PC-9 (cell line): ENCODE measurements around the gene AHCYL2.

Experiments
- EZH2 ChIP-seq: fragments of 200-600 bp; sonication (generic); IDR thresholded peaks from 2 replicates; pipeline ENCODE4 v1.8.0; 2017; ENCODE audit warnings: antibody characterized with exemption, low read depth
- TF ChIP-seq, protein P1 (sequence below): fragments of 200-600 bp; sonication (generic); conservative IDR thresholded peaks from 2 replicates; pipeline ENCODE4 v1.6.1; 2017; ENCODE audit warnings: mixed run types, antibody characterized with exemption, mild to moderate bottlenecking, moderate library complexity

DNA sequence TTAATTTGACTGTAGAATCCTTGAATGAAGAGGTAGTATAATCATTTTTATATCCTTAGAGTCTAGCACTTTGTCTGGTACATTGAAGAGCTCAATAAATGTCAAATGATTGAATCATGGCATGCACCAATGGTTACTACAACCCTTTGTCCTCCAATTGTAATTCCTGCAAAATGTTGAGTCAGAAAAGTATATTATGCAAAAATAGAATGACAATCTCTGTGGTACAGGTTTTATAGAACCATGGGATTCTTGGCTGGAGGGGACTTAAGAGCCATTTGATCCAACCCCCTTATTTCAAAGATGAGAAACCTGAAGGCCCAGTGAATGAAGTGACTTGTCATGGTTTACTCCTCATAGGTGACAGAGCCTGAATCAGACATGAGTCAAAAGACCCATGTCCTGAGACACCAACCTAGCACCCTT lies 246.6 kb downstream of the AHCYL2 start:
- TF ChIP-seq, protein P1, sequence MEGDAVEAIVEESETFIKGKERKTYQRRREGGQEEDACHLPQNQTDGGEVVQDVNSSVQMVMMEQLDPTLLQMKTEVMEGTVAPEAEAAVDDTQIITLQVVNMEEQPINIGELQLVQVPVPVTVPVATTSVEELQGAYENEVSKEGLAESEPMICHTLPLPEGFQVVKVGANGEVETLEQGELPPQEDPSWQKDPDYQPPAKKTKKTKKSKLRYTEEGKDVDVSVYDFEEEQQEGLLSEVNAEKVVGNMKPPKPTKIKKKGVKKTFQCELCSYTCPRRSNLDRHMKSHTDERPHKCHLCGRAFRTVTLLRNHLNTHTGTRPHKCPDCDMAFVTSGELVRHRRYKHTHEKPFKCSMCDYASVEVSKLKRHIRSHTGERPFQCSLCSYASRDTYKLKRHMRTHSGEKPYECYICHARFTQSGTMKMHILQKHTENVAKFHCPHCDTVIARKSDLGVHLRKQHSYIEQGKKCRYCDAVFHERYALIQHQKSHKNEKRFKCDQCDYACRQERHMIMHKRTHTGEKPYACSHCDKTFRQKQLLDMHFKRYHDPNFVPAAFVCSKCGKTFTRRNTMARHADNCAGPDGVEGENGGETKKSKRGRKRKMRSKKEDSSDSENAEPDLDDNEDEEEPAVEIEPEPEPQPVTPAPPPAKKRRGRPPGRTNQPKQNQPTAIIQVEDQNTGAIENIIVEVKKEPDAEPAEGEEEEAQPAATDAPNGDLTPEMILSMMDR: no peak
- no peak for TF ChIP-seq EZH2
